ENCODE data around the gene KIF16B. TPM values are rescaled to one million over a fixed set of nuclear protein-coding genes. Genes with fewer than 3 reads are reported as not detected.

KIF16B gene
- total RNA-seq, 4 donors from 2014 or later, result 19.9 to 40.2 (median 20.5) TPM

GRCh38 chr20:16385891-16386290 lies 187.4 kb downstream of the KIF16B start:
- DNase-seq (ENCODE audit: low spot score in 2 of 2), result no peak
- 78 to 81% methylated on average over 5 of the region's 5 CpGs for WGBS, 2 donors
- no peak overlapping the region for H3K27ac ChIP-seq

GRCh38 chr20:16385462-16385861 lies 187.8 kb downstream of the KIF16B start:
- DNase-seq (ENCODE audit: low spot score in 2 of 2), result no peak
- no peak overlapping the region for H3K4me3 ChIP-seq
- H3K9me3 ChIP-seq, result no peaks in the 10 kb centered on the region
- no peaks in the 10 kb centered on the region for H3K4me1 ChIP-seq
- TF ChIP-seq EP300 (IDR thresholded peaks at IDR 0.05), result no peak
- TF ChIP-seq CTCF (IDR thresholded peaks at IDR 0.05), result no peak
- no peak for TF ChIP-seq POLR2A (IDR thresholded peaks at IDR 0.05)
- WGBS, 2 donors, result 89 to 90% methylated on average over 4 of the region's 4 CpGs
- H3K27ac ChIP-seq, result no peak overlapping the region
- no peaks in the 10 kb centered on the region for H3K27me3 ChIP-seq
- peaks cover 0 to 61% (median 0%) of the 10 kb centered on the region in 3 donors for H3K36me3 ChIP-seq

More at GRCh38 chr20:16385891-16386290, 187.4 kb downstream of the KIF16B start:
- H3K4me1 ChIP-seq, result no peaks in the 10 kb centered on the region
- no peaks in the 10 kb centered on the region for H3K27me3 ChIP-seq
- H3K4me3 ChIP-seq, result no peak overlapping the region
- no peaks in the 10 kb centered on the region for H3K9me3 ChIP-seq
- H3K36me3 ChIP-seq, result peaks cover 0 to 60% (median 0%) of the 10 kb centered on the region in 3 donors
- TF ChIP-seq POLR2A (IDR thresholded peaks at IDR 0.05), result no peak
- no peak for TF ChIP-seq EP300 (IDR thresholded peaks at IDR 0.05)
- TF ChIP-seq CTCF (IDR thresholded peaks at IDR 0.05), result no peak

- Histone ChIP-seq H3K36me3 (peaks cover 0 to 73% (median 0%) of the 10 kb centered on the region in 3 donors), H3K4me1 (no peaks in the 10 kb centered on the region), H3K27me3 (no peaks in the 10 kb centered on the region), H3K27ac (no peak overlapping the region), H3K9me3 (no peaks in the 10 kb centered on the region), H3K4me3 (no peak overlapping the region)
- WGBS, 2 donors, result 94 to 96% methylated on average over 2 of the region's 2 CpGs
- no peak for TF ChIP-seq CTCF (IDR thresholded peaks at IDR 0.05)
- TF ChIP-seq EP300 (IDR thresholded peaks at IDR 0.05), result no peak
- no peak for TF ChIP-seq POLR2A (IDR thresholded peaks at IDR 0.05)
- DNase-seq (ENCODE audit: low spot score in 2 of 2), result no peak
Observed at GRCh38 chr20:16381444-16381843, 191.8 kb downstream of the KIF16B start.

GRCh38 chr20:16378712-16379370 lies 194.4 kb downstream of the KIF16B start:
- Histone ChIP-seq H3K4me1 (no peaks in the 10 kb centered on the region), H3K27ac (no peak overlapping the region), H3K9me3 (no peaks in the 10 kb centered on the region), H3K27me3 (no peaks in the 10 kb centered on the region), H3K4me3 (no peak overlapping the region), H3K36me3 (peaks cover 0 to 75% (median 0%) of the 10 kb centered on the region in 3 donors)
- TF ChIP-seq EP300 (IDR thresholded peaks at IDR 0.05) (no peak), POLR2A (IDR thresholded peaks at IDR 0.05) (no peak), CTCF (IDR thresholded peaks at IDR 0.05) (no peak)
- DNase-seq (ENCODE audit: low spot score in 2 of 2), result no peak
- 92 to 94% methylated on average over 7 of the region's 7 CpGs for WGBS, 2 donors

DNA sequence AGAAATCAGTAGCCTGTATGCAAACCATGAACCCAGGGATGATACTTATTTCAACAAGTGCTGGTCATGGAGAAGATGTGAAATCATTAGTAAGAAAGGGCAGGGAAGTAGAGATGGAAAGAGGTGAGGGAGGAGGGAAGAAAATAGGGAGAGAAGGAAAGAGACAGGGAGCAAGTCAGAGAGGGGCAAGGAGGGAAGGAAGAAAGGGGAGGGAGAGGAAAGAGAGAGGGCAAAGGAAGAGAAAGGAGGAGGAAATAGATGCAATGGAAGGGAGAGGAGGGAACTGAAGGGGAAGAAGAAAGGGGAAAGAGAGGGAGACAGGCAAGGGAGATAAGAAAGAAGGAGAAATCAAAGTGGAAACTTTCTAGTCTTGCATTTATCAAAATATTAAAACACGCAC lies 195.1 kb downstream of the KIF16B start:
- H3K9me3 ChIP-seq, result no peaks in the 10 kb centered on the region
- TF ChIP-seq EP300 (IDR thresholded peaks at IDR 0.05) (no peak), CTCF (IDR thresholded peaks at IDR 0.05) (no peak), POLR2A (IDR thresholded peaks at IDR 0.05) (no peak)
- WGBS, 2 donors, result 98 to 100% methylated on average over 1 of the region's 1 CpG
- no peak for DNase-seq (ENCODE audit: low spot score in 2 of 2)
- peaks cover 0 to 73% (median 0%) of the 10 kb centered on the region in 3 donors for H3K36me3 ChIP-seq
- no peak overlapping the region for H3K4me3 ChIP-seq
- no peaks in the 10 kb centered on the region for H3K27me3 ChIP-seq
- no peaks in the 10 kb centered on the region for H3K4me1 ChIP-seq
- H3K27ac ChIP-seq, result no peak overlapping the region
